Measurements from ENCODE around the gene C4A. TPM values are rescaled to one million over a fixed set of nuclear protein-coding genes. Genes with fewer than 3 reads are reported as not detected.

C4A gene
- total RNA-seq, 1 experiment from 2014 or later = 8.1 TPM

- Histone ChIP-seq H3K9me3 (ENCODE audit: control insufficient read depth, insufficient read depth, low read depth, low read length) (no peaks in the 10 kb centered on the region), H3K4me3 (ENCODE audit: low read depth in 2 of 2, low read length in 2 of 2) (no peak overlapping the region), H3K27me3 (ENCODE audit: control insufficient read depth, insufficient read depth, low read length) (no peaks in the 10 kb centered on the region), H3K27ac (ENCODE audit: low read length) (no peak overlapping the region), H3K4me1 (ENCODE audit: control insufficient read depth, insufficient read depth, low read length) (0 out of 2 replicates have a peak, but pooled peaks cover 6% of the 10 kb centered on the region), H3K36me3 (ENCODE audit: control insufficient read depth, insufficient read depth, low read length) (no peaks in the 10 kb centered on the region; the same call in 1 of the 2 replicates)
- no TSS peak for BruUV-seq (replicated peaks)
- POLR2A ChIA-PET = interaction anchor here (0.6 to 0.7 kb wide), 2 partner anchors 141 to 158 kb away, joined by 3 to 6 read pairs; no protein-coding TSS in a partner anchor
- intact Hi-C loops (cut with micrococcal nuclease; ENCODE audit: unreplicated experiment) (no loop called here), in situ Hi-C loops (cut with HindIII; ENCODE audit: low pct_unique_long_range_greater_than_20kb, low sequenced_read_pairs) (no loop called here)
- ATAC-seq = no peak
- CTCF ChIA-PET = interaction anchor here (0.7 kb wide), 1 partner anchor 205 kb away, joined by 3 read pairs; no protein-coding TSS in a partner anchor
- no peak for TF ChIP-seq SIN3A (IDR thresholded peaks at IDR 0.05; ENCODE audit: borderline replicate concordance, insufficient read depth, low read depth, low read length)
- no peak for TF ChIP-seq REST (IDR thresholded peaks at IDR 0.05; ENCODE audit: insufficient read depth in 1 of 2, low read depth in 2 of 2, low read length in 1 of 2)
- TF ChIP-seq CTCF (IDR thresholded peaks at IDR 0.05) = no peak
- TF ChIP-seq POLR2AphosphoS5 (IDR thresholded peaks at IDR 0.05; ENCODE audit: low read depth, low read length) = no peak
- TF ChIP-seq TCF7L2 (IDR thresholded peaks at IDR 0.05; ENCODE audit: low read depth, low read length) = no peak
- DNase-seq (ENCODE audit: low read depth, low spot score) = no peak
Observed at GRCh38 chr6:31977816-31978431, 3.9 kb upstream of the C4A start.

- POLR2A ChIA-PET = no interaction called here
- DNase-seq (ENCODE audit: low read depth, low spot score) = no peak
- Histone ChIP-seq H3K36me3 (ENCODE audit: control insufficient read depth, insufficient read depth, low read length) (no peaks in the 10 kb centered on the region; the same call in 1 of the 2 replicates), H3K4me1 (ENCODE audit: control insufficient read depth, insufficient read depth, low read length) (no peaks in the 10 kb centered on the region), H3K27me3 (ENCODE audit: control insufficient read depth, insufficient read depth, low read length) (no peaks in the 10 kb centered on the region), H3K9me3 (ENCODE audit: control insufficient read depth, insufficient read depth, low read depth, low read length) (no peaks in the 10 kb centered on the region), H3K27ac (ENCODE audit: low read length) (no peak overlapping the region), H3K4me3 (ENCODE audit: low read depth in 2 of 2, low read length in 2 of 2) (no peak overlapping the region)
- TF ChIP-seq TCF7L2 (IDR thresholded peaks at IDR 0.05; ENCODE audit: low read depth, low read length) = no peak
- TF ChIP-seq SIN3A (IDR thresholded peaks at IDR 0.05; ENCODE audit: borderline replicate concordance, insufficient read depth, low read depth, low read length) = no peak
- TF ChIP-seq POLR2AphosphoS5 (IDR thresholded peaks at IDR 0.05; ENCODE audit: low read depth, low read length) = no peak
- no peak for TF ChIP-seq REST (IDR thresholded peaks at IDR 0.05; ENCODE audit: insufficient read depth in 1 of 2, low read depth in 2 of 2, low read length in 1 of 2)
- no peak for TF ChIP-seq CTCF (IDR thresholded peaks at IDR 0.05)
- intact Hi-C loops (cut with micrococcal nuclease; ENCODE audit: unreplicated experiment) = no loop called here
- in situ Hi-C loops (cut with HindIII; ENCODE audit: low pct_unique_long_range_greater_than_20kb, low sequenced_read_pairs) = no loop called here
- no peak for ATAC-seq
- CTCF ChIA-PET = no interaction called here
- BruUV-seq (replicated peaks) = no TSS peak
Observed at GRCh38 chr6:31978831-31979230, 3.0 kb upstream of the C4A start.
